OCI-LY7 (cell line): Measurements from ENCODE around the gene SPINT1.

ENCODE experiments used
- EZH2phosphoT487 ChIP-seq: fragments of 200-600 bp; sonication (generic); IDR thresholded peaks from 2 replicates; pipeline ENCODE4 v1.6.1; 2018; ENCODE audit warnings: low read depth, borderline replicate concordance, mild to moderate bottlenecking, mixed run types, antibody characterized with exemption, low read length, moderate library complexity, mixed read lengths
- TF ChIP-seq, protein P1 (sequence below): fragments of 200-600 bp; sonication (generic); conservative IDR thresholded peaks from 2 replicates; pipeline ENCODE4 v1.5.1; 2014; ENCODE audit warnings: mild to moderate bottlenecking, antibody characterized with exemption, low read length, moderate library complexity, mixed read lengths

- TF ChIP-seq, protein P1, sequence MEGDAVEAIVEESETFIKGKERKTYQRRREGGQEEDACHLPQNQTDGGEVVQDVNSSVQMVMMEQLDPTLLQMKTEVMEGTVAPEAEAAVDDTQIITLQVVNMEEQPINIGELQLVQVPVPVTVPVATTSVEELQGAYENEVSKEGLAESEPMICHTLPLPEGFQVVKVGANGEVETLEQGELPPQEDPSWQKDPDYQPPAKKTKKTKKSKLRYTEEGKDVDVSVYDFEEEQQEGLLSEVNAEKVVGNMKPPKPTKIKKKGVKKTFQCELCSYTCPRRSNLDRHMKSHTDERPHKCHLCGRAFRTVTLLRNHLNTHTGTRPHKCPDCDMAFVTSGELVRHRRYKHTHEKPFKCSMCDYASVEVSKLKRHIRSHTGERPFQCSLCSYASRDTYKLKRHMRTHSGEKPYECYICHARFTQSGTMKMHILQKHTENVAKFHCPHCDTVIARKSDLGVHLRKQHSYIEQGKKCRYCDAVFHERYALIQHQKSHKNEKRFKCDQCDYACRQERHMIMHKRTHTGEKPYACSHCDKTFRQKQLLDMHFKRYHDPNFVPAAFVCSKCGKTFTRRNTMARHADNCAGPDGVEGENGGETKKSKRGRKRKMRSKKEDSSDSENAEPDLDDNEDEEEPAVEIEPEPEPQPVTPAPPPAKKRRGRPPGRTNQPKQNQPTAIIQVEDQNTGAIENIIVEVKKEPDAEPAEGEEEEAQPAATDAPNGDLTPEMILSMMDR: no peak
- no peak for TF ChIP-seq EZH2phosphoT487
Observed at GRCh38 chr15:40846841-40847222, 3.0 kb downstream of the SPINT1 start.
